Measurements from ENCODE around the gene TM4SF20.

Gene TM4SF20

GRCh38 chr2:227320305-227321094 is 58.6 kb downstream of the TM4SF20 start:
- no peak for DNase-seq (ENCODE audit: low spot score)

- DNase-seq (ENCODE audit: low spot score): no peak
Observed at GRCh38 chr2:227317834-227318233, 61.3 kb downstream of the TM4SF20 start.

- no peak for DNase-seq (ENCODE audit: low spot score)
Observed at GRCh38 chr2:227313310-227313709, 65.8 kb downstream of the TM4SF20 start.

GRCh38 chr2:227312579-227312978 is 66.5 kb downstream of the TM4SF20 start:
- no peak for DNase-seq (ENCODE audit: low spot score)
